HCT116 (cell line): ENCODE results near the gene PTGIS. TPM values are rescaled to one million over a fixed set of nuclear protein-coding genes. Genes with fewer than 3 reads are reported as not detected.

Experiments used
- ATAC-seq: fragments of 200-7000 bp; cut with Tn5 transposase; 2 replicates; pipeline ENCODE4 v1.9.1; 2020; ENCODE audit warnings: mild to moderate bottlenecking, moderate library complexity
- BruUV-seq: library from RNA; stranded (reverse); fragments of 400-500 nt; replicated peaks from 2 replicates; lab custom pipeline; 2021; lab: Mats Ljungman, UMichigan
- CTCF ChIA-PET: fragments of 300-600 bp; sonication (Branson Sonifier 250); formaldehyde crosslinking; loops from one replicate; lab custom pipeline; 2021; ENCODE audit warnings: antibody characterized with exemption; lab: Charles Lee
- POLR2A ChIA-PET: fragments of 300-600, 350-600 bp; sonication (Branson Sonifier 250); formaldehyde crosslinking; loops from one replicate; lab custom pipeline; 2021; ENCODE audit warnings: antibody characterized with exemption; lab: Charles Lee
- RAD21 ChIA-PET, 2 experiments: fragments of 300-600 bp; sonication (Branson Sonifier 250); formaldehyde crosslinking; loops; one replicate each; lab custom pipeline; 2023; ENCODE audit warnings: low total read pairs in 2 of 2; ENCODE audit not compliant: uncharacterized antibody in 2 of 2, unreplicated experiment in 2 of 2, low non-redundant PET in 1 of 2; lab: Charles Lee
- DNase-seq: peaks from one replicate; pipeline ENCODE4 v3.0.0-alpha.2; 2010; ENCODE audit warnings: low read depth, low spot score
- H2AFZ ChIP-seq: fragments of 200-600 bp; shearing (Covaris generic), sonication (generic); 2 replicates; pipeline ENCODE4 v1.6.1; 2017; ENCODE audit warnings: low read depth, mixed run types, mixed read lengths, antibody characterized with exemption, low read length; ENCODE audit not compliant: poor library complexity, severe bottlenecking
- H3K27ac ChIP-seq: 2 replicates; pipeline ENCODE4 v1.5.1; 2012; ENCODE audit warnings: low read depth, low read length
- H3K27me3 ChIP-seq: fragments of 200-600 bp; sonication (generic); 2 replicates; pipeline ENCODE4 v1.6.1; 2016; ENCODE audit warnings: mixed run types, low read length, mixed read lengths; ENCODE audit not compliant: insufficient read depth
- H3K36me3 ChIP-seq, 2 experiments: fragments of 200-500 bp in 1 of 2; fragments of 200-600 bp in 1 of 2; sonication (Bioruptor generic) in 1 of 2; sonication (generic) in 1 of 2; 2 replicates each; pipeline versions ENCODE4 v1.5.1 to v1.6.1; 2014 to 2016; ENCODE audit warnings: low read length in 2 of 2, inconsistent platforms in 1 of 2, mixed read lengths in 1 of 2, mixed run types in 1 of 2; ENCODE audit not compliant: insufficient read depth in 2 of 2, control insufficient read depth in 1 of 2
- H3K4me1 ChIP-seq, 2 experiments: fragments of 200-600 bp in 1 of 2; sonication (generic) in 1 of 2; 2 replicates each; pipeline versions ENCODE4 v1.5.1 to v1.6.1; 2012 to 2017; ENCODE audit warnings: low read length in 2 of 2, inconsistent platforms in 1 of 2, mild to moderate bottlenecking in 1 of 2, mixed read lengths in 1 of 2, mixed run types in 1 of 2, moderate library complexity in 1 of 2; ENCODE audit not compliant: insufficient read depth in 2 of 2, control insufficient read depth in 1 of 2
- H3K4me2 ChIP-seq: fragments of 200-600 bp; sonication (generic); 2 replicates; pipeline ENCODE4 v1.6.1; 2017; ENCODE audit warnings: mixed run types, low read length, mixed read lengths
- H3K4me3 ChIP-seq, 2 experiments: fragments of 200-600 bp in 1 of 2; sonication (generic) in 1 of 2; replicated peaks in 1 of 2; 2 replicates each; pipeline ENCODE4 v1.5.1; 2011 to 2016; ENCODE audit warnings: low read length in 2 of 2, control low read depth in 1 of 2, low read depth in 1 of 2, mild to moderate bottlenecking in 1 of 2, mixed read lengths in 1 of 2, mixed run types in 1 of 2
- H3K79me2 ChIP-seq: fragments of 200-600 bp; sonication (generic); 2 replicates; pipeline ENCODE4 v1.6.1; 2017; ENCODE audit warnings: mild to moderate bottlenecking, mixed run types, low read length, moderate library complexity, mixed read lengths; ENCODE audit not compliant: insufficient read depth
- H3K9ac ChIP-seq: fragments of 200-600 bp; sonication (generic); 2 replicates; pipeline ENCODE4 v1.6.1; 2016; ENCODE audit warnings: low read length, mixed read lengths
- H3K9me2 ChIP-seq: fragments of 200-600 bp; sonication (generic), shearing (Covaris generic); 2 replicates; pipeline ENCODE4 v1.6.1; 2017; ENCODE audit warnings: mixed run types, mild to moderate bottlenecking, moderate library complexity; ENCODE audit not compliant: insufficient read depth
- H3K9me3 ChIP-seq, 2 experiments: fragments of 200-500 bp in 1 of 2; fragments of 200-600 bp in 1 of 2; sonication (Bioruptor generic) in 1 of 2; sonication (generic) in 1 of 2; 2 replicates each; pipeline ENCODE4 v1.6.1; 2014 to 2017; ENCODE audit warnings: low read length in 2 of 2, mixed read lengths in 2 of 2, inconsistent platforms in 1 of 2, low read depth in 1 of 2, mild to moderate bottlenecking in 1 of 2, mixed run types in 1 of 2, moderate library complexity in 1 of 2; ENCODE audit not compliant: control insufficient read depth in 1 of 2, insufficient read depth in 1 of 2
- H4K20me1 ChIP-seq: fragments of 200-600 bp; sonication (generic), shearing (Covaris generic); 2 replicates; pipeline ENCODE4 v1.6.1; 2017; ENCODE audit warnings: mixed run types, mild to moderate bottlenecking, moderate library complexity; ENCODE audit not compliant: insufficient read depth
- CEBPB ChIP-seq: IDR thresholded peaks from 2 replicates; pipeline ENCODE4 v1.6.1; 2012; ENCODE audit warnings: low read depth
- ELF1 ChIP-seq: IDR thresholded peaks from 2 replicates; pipeline ENCODE4 v1.6.1; 2012; ENCODE audit warnings: low read depth, borderline replicate concordance
- EZH2phosphoT487 ChIP-seq: fragments of 200-600 bp; IDR thresholded peaks from 2 replicates; pipeline ENCODE4 v1.6.1; 2018; ENCODE audit warnings: antibody characterized with exemption, borderline replicate concordance
- FOSL1 ChIP-seq: IDR thresholded peaks from 2 replicates; pipeline ENCODE4 v1.6.1; 2012; ENCODE audit warnings: low read depth
- POLR2A ChIP-seq: IDR thresholded peaks from 2 replicates; pipeline ENCODE4 v1.7.0; 2011; ENCODE audit warnings: borderline replicate concordance; ENCODE audit not compliant: insufficient read depth, insufficient read length; ENCODE audit errors: extremely low read depth
- RAD21 ChIP-seq: IDR thresholded peaks from 2 replicates; pipeline ENCODE4 v1.6.1; 2012; ENCODE audit warnings: low read depth, mild to moderate bottlenecking
- YY1 ChIP-seq: IDR thresholded peaks from 2 replicates; pipeline ENCODE4 v1.6.1; 2011; ENCODE audit warnings: low read length, low read depth, moderate library complexity, mild to moderate bottlenecking; ENCODE audit not compliant: insufficient replicate concordance; ENCODE audit errors: extremely low read depth
- intact Hi-C: fragments of 100-400 bp; cut with micrococcal nuclease; formaldehyde crosslinking; loops from 2 replicates; pipeline ENCODE4 v1.10.0; 2022
- total RNA-seq: library from RNA; stranded (reverse); gene quantifications from one replicate; pipeline ENCODE4 v1.2.1, GENCODE V29; 2021; ENCODE audit not compliant: unreplicated experiment
- TF ChIP-seq, protein P1 (sequence below): IDR thresholded peaks from 2 replicates; pipeline ENCODE4 v1.6.1; 2012; ENCODE audit warnings: low read depth

PTGIS gene
- total RNA-seq, 1 experiment from 2014 or later = 0.25 TPM

- Histone ChIP-seq H3K36me3 (no peaks in the 10 kb centered on the region), H3K4me2 (no peak overlapping the region), H3K27me3 (peaks cover 3% of the 10 kb centered on the region; the same call in 1 of the 2 replicates), H3K9me2 (no peaks in the 10 kb centered on the region), H3K27ac (no peak overlapping the region)
- intact Hi-C loops = no loop called here
- RAD21 ChIA-PET = no interaction called here
- POLR2A ChIA-PET = interaction anchor here (0.5 kb wide), 1 partner anchor 12 kb away, joined by 3 read pairs; no protein-coding TSS in a partner anchor
- CTCF ChIA-PET = no interaction called here
- DNase-seq = no peak
- no peak for TF ChIP-seq EZH2phosphoT487
- no peak for TF ChIP-seq CEBPB
- TF ChIP-seq, protein P1, sequence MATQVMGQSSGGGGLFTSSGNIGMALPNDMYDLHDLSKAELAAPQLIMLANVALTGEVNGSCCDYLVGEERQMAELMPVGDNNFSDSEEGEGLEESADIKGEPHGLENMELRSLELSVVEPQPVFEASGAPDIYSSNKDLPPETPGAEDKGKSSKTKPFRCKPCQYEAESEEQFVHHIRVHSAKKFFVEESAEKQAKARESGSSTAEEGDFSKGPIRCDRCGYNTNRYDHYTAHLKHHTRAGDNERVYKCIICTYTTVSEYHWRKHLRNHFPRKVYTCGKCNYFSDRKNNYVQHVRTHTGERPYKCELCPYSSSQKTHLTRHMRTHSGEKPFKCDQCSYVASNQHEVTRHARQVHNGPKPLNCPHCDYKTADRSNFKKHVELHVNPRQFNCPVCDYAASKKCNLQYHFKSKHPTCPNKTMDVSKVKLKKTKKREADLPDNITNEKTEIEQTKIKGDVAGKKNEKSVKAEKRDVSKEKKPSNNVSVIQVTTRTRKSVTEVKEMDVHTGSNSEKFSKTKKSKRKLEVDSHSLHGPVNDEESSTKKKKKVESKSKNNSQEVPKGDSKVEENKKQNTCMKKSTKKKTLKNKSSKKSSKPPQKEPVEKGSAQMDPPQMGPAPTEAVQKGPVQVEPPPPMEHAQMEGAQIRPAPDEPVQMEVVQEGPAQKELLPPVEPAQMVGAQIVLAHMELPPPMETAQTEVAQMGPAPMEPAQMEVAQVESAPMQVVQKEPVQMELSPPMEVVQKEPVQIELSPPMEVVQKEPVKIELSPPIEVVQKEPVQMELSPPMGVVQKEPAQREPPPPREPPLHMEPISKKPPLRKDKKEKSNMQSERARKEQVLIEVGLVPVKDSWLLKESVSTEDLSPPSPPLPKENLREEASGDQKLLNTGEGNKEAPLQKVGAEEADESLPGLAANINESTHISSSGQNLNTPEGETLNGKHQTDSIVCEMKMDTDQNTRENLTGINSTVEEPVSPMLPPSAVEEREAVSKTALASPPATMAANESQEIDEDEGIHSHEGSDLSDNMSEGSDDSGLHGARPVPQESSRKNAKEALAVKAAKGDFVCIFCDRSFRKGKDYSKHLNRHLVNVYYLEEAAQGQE = no peak
- no peak for TF ChIP-seq FOSL1
- no peak for TF ChIP-seq YY1
- no peak for TF ChIP-seq ELF1
- TF ChIP-seq RAD21 = no peak
- TF ChIP-seq POLR2A = no peak
- TF ChIP-seq, all 23 proteins: peak for 0
- H2AFZ ChIP-seq = no peak overlapping the region
- no peaks in the 10 kb centered on the region for H4K20me1 ChIP-seq
- H3K9me3 ChIP-seq = no peaks in the 10 kb centered on the region
- H3K79me2 ChIP-seq = no peaks in the 10 kb centered on the region
- no peak overlapping the region for H3K9ac ChIP-seq
- H3K4me3 ChIP-seq = no peak overlapping the region
- no TSS peak for BruUV-seq
- ATAC-seq = no peak
- H3K4me1 ChIP-seq = peaks cover 10 to 14% of the 10 kb centered on the region in 2 experiments; a peak in 3 of 4 replicates
Observed at GRCh38 chr20:49570161-49570827, 2.4 kb upstream of the PTGIS start.
